ENCODE measurements around the gene PDCL3.

Gene PDCL3

DNA sequence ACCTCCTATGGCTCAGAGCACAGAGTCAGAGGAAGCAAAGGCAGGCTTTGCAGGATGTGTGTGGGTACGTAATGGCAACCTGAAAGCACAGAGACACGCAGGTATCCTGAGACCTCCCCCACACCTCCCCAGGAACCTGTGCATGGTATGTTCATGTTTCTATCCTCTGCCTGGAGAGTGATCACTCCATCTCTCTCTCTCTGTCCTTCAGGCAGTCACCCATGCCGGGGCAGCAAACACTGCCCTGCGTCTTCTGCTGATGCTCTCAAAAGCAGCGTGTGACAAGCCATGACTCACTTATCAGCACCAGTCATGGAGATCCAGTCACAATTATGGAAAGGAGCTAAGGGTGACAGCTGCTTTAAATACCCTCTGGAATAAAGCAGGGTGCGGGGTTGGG is 52.7 kb downstream of the PDCL3 start:
- no peak for TF ChIP-seq CEBPB (IDR thresholded peaks at IDR 0.05)
- TF ChIP-seq RAD21 (IDR thresholded peaks at IDR 0.05; ENCODE audit: low read depth): no peak
- no peak for TF ChIP-seq ZBTB7A (IDR thresholded peaks at IDR 0.05; ENCODE audit: low read depth)
- TF ChIP-seq EP300 (IDR thresholded peaks at IDR 0.05; ENCODE audit: borderline replicate concordance): no peak
- no peak for TF ChIP-seq FOXM1 (IDR thresholded peaks at IDR 0.05; ENCODE audit: borderline replicate concordance, low read depth)
- no peak for TF ChIP-seq NFIC (IDR thresholded peaks at IDR 0.05)
- TF ChIP-seq EGR1 (IDR thresholded peaks at IDR 0.05): no peak

GRCh38 chr2:100615886-100616285 is 53.1 kb downstream of the PDCL3 start:
- TF ChIP-seq TCF12 (IDR thresholded peaks at IDR 0.05; ENCODE audit: low read depth): no peak

- no peak for TF ChIP-seq FOXM1 (IDR thresholded peaks at IDR 0.05; ENCODE audit: borderline replicate concordance, low read depth)
- TF ChIP-seq TCF12 (IDR thresholded peaks at IDR 0.05; ENCODE audit: low read depth): no peak
- TF ChIP-seq ZBTB7A (IDR thresholded peaks at IDR 0.05; ENCODE audit: low read depth): no peak
- TF ChIP-seq TAF1 (IDR thresholded peaks at IDR 0.05; ENCODE audit: low read depth): no peak
- TF ChIP-seq RAD21 (IDR thresholded peaks at IDR 0.05; ENCODE audit: low read depth): no peak
- no peak for TF ChIP-seq NFIC (IDR thresholded peaks at IDR 0.05)
- TF ChIP-seq, protein P1, sequence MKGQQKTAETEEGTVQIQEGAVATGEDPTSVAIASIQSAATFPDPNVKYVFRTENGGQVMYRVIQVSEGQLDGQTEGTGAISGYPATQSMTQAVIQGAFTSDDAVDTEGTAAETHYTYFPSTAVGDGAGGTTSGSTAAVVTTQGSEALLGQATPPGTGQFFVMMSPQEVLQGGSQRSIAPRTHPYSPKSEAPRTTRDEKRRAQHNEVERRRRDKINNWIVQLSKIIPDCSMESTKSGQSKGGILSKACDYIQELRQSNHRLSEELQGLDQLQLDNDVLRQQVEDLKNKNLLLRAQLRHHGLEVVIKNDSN (IDR thresholded peaks at IDR 0.05): no peak
- no peak for TF ChIP-seq EGR1 (IDR thresholded peaks at IDR 0.05)
- TF ChIP-seq MAX (IDR thresholded peaks at IDR 0.05): no peak
- TF ChIP-seq EP300 (IDR thresholded peaks at IDR 0.05; ENCODE audit: borderline replicate concordance): no peak
- TF ChIP-seq CEBPB (IDR thresholded peaks at IDR 0.05): no peak
- no peak for TF ChIP-seq REST (IDR thresholded peaks at IDR 0.05; ENCODE audit: low read depth)
- no peak for TF ChIP-seq TEAD4 (IDR thresholded peaks at IDR 0.05)
Measured at GRCh38 chr2:100616841-100617390, 54.1 kb downstream of the PDCL3 start.

GRCh38 chr2:100619951-100620350 is 57.2 kb downstream of the PDCL3 start:
- TF ChIP-seq MAX (IDR thresholded peaks at IDR 0.05): no peak
- no peak for TF ChIP-seq EGR1 (IDR thresholded peaks at IDR 0.05)
- no peak for TF ChIP-seq NFIC (IDR thresholded peaks at IDR 0.05)

DNA sequence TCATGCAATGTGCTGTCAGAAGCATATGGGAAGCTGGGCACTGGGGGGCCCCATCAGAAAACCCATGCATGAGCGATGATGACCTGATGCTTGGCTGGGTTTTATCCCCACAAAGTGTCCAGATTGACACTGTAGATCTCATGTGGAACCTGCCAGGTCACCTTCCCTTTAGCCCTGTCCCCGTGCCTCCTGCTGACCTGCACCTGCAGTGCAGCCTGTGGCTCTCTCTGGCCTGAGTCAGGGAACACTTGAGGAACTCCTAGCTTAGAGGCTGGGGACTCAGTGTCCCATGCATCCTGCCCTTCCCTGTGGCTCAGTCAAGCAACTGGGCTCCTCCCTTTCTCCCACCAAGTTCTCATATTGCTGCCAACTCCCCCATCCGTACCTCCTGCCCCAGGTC is 57.7 kb downstream of the PDCL3 start:
- no peak for TF ChIP-seq EGR1 (IDR thresholded peaks at IDR 0.05)
- TF ChIP-seq, protein P1 (IDR thresholded peaks at IDR 0.05): no peak
- no peak for TF ChIP-seq MAX (IDR thresholded peaks at IDR 0.05)

DNA sequence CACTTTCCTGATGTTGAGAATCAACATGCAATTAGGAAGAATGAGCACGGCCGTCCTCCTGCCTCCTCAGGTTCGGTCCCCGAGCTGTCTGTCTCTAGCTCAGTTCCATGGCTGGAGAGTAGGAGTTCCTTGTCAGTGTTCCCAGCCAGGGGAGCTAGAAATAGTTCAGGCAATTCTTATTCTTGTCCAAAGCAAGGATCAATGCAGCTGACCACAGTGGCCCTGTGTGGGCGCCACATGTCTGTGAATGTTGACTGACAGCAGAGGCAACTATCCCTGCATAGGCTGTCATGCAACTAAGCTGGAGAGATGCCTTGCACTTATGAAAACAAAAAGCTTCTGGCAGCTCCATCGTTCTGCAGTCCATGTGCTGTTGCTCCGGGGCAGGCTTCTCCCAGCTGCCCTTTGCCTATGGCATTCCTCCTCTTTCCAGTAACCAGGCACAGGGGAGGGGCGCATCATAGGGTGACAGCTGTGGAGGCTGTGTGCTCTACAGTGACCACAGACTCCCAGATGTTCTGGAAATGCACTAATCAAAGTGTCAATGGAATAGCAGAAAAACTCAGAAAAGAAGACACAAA is 58.7 kb downstream of the PDCL3 start:
- TF ChIP-seq EP300 (IDR thresholded peaks at IDR 0.05; ENCODE audit: borderline replicate concordance): no peak
- no peak for TF ChIP-seq TAF1 (IDR thresholded peaks at IDR 0.05; ENCODE audit: low read depth)
- TF ChIP-seq MAX (IDR thresholded peaks at IDR 0.05): no peak
- TF ChIP-seq REST (IDR thresholded peaks at IDR 0.05; ENCODE audit: low read depth): no peak
- no peak for TF ChIP-seq ZBTB7A (IDR thresholded peaks at IDR 0.05; ENCODE audit: low read depth)
- TF ChIP-seq FOXM1 (IDR thresholded peaks at IDR 0.05; ENCODE audit: borderline replicate concordance, low read depth): no peak
- no peak for TF ChIP-seq CREB1 (IDR thresholded peaks at IDR 0.05; ENCODE audit: low read depth)
- TF ChIP-seq TCF12 (IDR thresholded peaks at IDR 0.05; ENCODE audit: low read depth): no peak
- TF ChIP-seq, protein P1 (IDR thresholded peaks at IDR 0.05): no peak
- no peak for TF ChIP-seq EGR1 (IDR thresholded peaks at IDR 0.05)

Measured in Ishikawa (cell line).